Mesothelial cell of epicardium (in vitro differentiated cells): Measurements from ENCODE around the gene CDH13. TPM values are rescaled to one million over a fixed set of nuclear protein-coding genes. Genes with fewer than 3 reads are reported as not detected.

Source experiments
- DNase-seq, 2 experiments: peaks; one replicate each; pipeline ENCODE4 v3.0.0; 2021; ENCODE audit warnings: low spot score in 2 of 2; ENCODE audit not compliant: unreplicated experiment in 2 of 2
- H3K27ac Mint-ChIP-seq: 2 replicates; pipeline ENCODE4 v1.8.0; 2021; ENCODE audit warnings: mixed read lengths
- H3K27me3 Mint-ChIP-seq: 2 replicates; pipeline ENCODE4 v1.8.0; 2021; ENCODE audit warnings: low read depth, mixed read lengths
- H3K36me3 Mint-ChIP-seq: 2 replicates; pipeline ENCODE4 v1.8.0; 2021; ENCODE audit warnings: mixed read lengths
- H3K4me1 Mint-ChIP-seq: 2 replicates; pipeline ENCODE4 v1.8.0; 2021; ENCODE audit warnings: mixed read lengths
- H3K4me3 Mint-ChIP-seq: 2 replicates; pipeline ENCODE4 v1.8.0; 2021; ENCODE audit warnings: mild to moderate bottlenecking, moderate library complexity, mixed read lengths
- H3K9me3 Mint-ChIP-seq: 2 replicates; pipeline ENCODE4 v1.8.0; 2021; ENCODE audit warnings: mixed read lengths
- CTCF ChIP-seq: fragments of 200-600 bp; sonication (generic); IDR thresholded peaks from one replicate; pipeline ENCODE4 v1.5.0; 2021; ENCODE audit warnings: antibody characterized with exemption; ENCODE audit not compliant: unreplicated experiment
- total RNA-seq: library from RNA; stranded (reverse); gene quantifications from 3 replicates; pipeline ENCODE4 v1.2.1, GENCODE V29; 2021

The CDH13 gene
- total RNA-seq, 1 donor from 2014 or later, result 0.80 TPM

GRCh38 chr16:82682767-82683166 is 56.0 kb downstream of the CDH13 start:
- Mint-ChIP-seq H3K27me3 (peaks cover 8% of the 10 kb centered on the region), H3K9me3 (peaks cover 9% of the 10 kb centered on the region), H3K27ac (no peak overlapping the region), H3K4me1 (no peaks in the 10 kb centered on the region), H3K36me3 (no peaks in the 10 kb centered on the region), H3K4me3 (no peak overlapping the region)
- TF ChIP-seq CTCF, result no peak
- DNase-seq, result no peak

- DNase-seq, result no peak
- H3K4me1 Mint-ChIP-seq, result no peaks in the 10 kb centered on the region
- H3K4me3 Mint-ChIP-seq, result no peak overlapping the region
- H3K36me3 Mint-ChIP-seq, result no peaks in the 10 kb centered on the region
- peaks cover 9% of the 10 kb centered on the region for H3K9me3 Mint-ChIP-seq
- no peak for TF ChIP-seq CTCF
- H3K27ac Mint-ChIP-seq, result no peak overlapping the region
- H3K27me3 Mint-ChIP-seq, result peaks cover 8% of the 10 kb centered on the region
Measured at GRCh38 chr16:82684256-82684655, 57.5 kb downstream of the CDH13 start.

- no peak for DNase-seq
- Mint-ChIP-seq H3K27ac (no peak overlapping the region), H3K4me3 (no peak overlapping the region), H3K9me3 (peaks cover 9% of the 10 kb centered on the region), H3K27me3 (peaks cover 7% of the 10 kb centered on the region), H3K36me3 (no peaks in the 10 kb centered on the region), H3K4me1 (no peaks in the 10 kb centered on the region)
- no peak for TF ChIP-seq CTCF
Measured at GRCh38 chr16:82685526-82685925, 58.8 kb downstream of the CDH13 start.

- no peak for TF ChIP-seq CTCF
- no peaks in the 10 kb centered on the region for H3K36me3 Mint-ChIP-seq
- DNase-seq, result no peak
- H3K9me3 Mint-ChIP-seq, result peaks cover 3% of the 10 kb centered on the region
- H3K27ac Mint-ChIP-seq, result no peak overlapping the region
- H3K4me1 Mint-ChIP-seq, result no peaks in the 10 kb centered on the region
- H3K4me3 Mint-ChIP-seq, result no peak overlapping the region
- peaks cover 27% of the 10 kb centered on the region for H3K27me3 Mint-ChIP-seq
Measured at GRCh38 chr16:82694239-82694874, 67.6 kb downstream of the CDH13 start.

- Mint-ChIP-seq H3K4me3 (no peak overlapping the region), H3K36me3 (no peaks in the 10 kb centered on the region), H3K9me3 (peaks cover 3% of the 10 kb centered on the region), H3K4me1 (no peaks in the 10 kb centered on the region), H3K27ac (no peak overlapping the region), H3K27me3 (peaks cover 27% of the 10 kb centered on the region)
- no peak for DNase-seq
- no peak for TF ChIP-seq CTCF
Measured at GRCh38 chr16:82695806-82696205, 69.0 kb downstream of the CDH13 start.

- Mint-ChIP-seq H3K27ac (no peak overlapping the region), H3K4me1 (no peaks in the 10 kb centered on the region), H3K9me3 (peaks cover 3% of the 10 kb centered on the region), H3K4me3 (no peak overlapping the region), H3K27me3 (peaks cover 45% of the 10 kb centered on the region), H3K36me3 (no peaks in the 10 kb centered on the region)
- no peak for DNase-seq
- TF ChIP-seq CTCF, result no peak
Measured at GRCh38 chr16:82699260-82699659, 72.5 kb downstream of the CDH13 start.
